ENCODE results near the gene TNNT3.

TNNT3 gene

DNA sequence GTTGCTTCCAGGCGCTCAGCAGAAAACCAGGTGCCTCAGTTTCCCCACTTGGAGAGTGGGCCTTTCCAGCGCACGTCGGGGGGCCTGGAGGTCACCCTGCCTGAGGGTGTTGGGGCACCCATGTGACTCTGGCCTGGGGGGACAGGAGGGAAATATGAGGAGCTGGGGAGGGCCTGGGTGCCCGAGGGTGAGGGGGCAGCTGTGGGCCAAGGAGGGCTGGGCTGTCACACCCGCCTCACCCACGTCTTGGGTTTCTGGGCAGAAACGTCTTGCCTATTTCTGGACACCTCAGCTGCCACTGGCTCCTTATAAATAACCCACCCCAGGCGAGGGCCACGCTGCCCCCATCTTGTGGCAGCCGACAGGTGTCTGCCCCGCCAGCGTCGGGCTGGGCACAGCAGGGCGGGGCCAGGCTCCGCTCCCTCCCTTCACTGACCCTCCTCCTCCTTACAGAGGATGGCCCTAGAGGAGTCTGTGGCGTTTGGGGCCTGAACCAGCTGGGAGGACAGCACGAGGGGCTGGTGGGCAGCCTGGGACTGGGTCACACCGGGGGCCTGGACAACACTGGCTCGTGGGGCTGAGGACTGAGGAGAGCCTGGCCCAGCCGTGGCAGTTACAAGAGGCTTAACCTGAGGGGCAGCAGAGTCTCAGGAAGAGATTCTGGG lies 1.5 kb downstream of the TNNT3 start:
- TF ChIP-seq, protein P1, sequence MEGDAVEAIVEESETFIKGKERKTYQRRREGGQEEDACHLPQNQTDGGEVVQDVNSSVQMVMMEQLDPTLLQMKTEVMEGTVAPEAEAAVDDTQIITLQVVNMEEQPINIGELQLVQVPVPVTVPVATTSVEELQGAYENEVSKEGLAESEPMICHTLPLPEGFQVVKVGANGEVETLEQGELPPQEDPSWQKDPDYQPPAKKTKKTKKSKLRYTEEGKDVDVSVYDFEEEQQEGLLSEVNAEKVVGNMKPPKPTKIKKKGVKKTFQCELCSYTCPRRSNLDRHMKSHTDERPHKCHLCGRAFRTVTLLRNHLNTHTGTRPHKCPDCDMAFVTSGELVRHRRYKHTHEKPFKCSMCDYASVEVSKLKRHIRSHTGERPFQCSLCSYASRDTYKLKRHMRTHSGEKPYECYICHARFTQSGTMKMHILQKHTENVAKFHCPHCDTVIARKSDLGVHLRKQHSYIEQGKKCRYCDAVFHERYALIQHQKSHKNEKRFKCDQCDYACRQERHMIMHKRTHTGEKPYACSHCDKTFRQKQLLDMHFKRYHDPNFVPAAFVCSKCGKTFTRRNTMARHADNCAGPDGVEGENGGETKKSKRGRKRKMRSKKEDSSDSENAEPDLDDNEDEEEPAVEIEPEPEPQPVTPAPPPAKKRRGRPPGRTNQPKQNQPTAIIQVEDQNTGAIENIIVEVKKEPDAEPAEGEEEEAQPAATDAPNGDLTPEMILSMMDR (IDR thresholded peaks at IDR 0.05; ENCODE audit: insufficient read depth, low read length, poor library complexity, severe bottlenecking) = no peak
- no peak for TF ChIP-seq EZH2phosphoT487 (conservative IDR thresholded peaks at IDR 0.05; ENCODE audit: low read length)
- Histone ChIP-seq H3K4me3 (ENCODE audit: insufficient read depth, low read length, poor library complexity, severe bottlenecking) (no peak overlapping the region), H3K27ac (ENCODE audit: low read depth, low read length) (no peak overlapping the region), H2AFZ (ENCODE audit: low read depth, low read length, severe bottlenecking) (no peak overlapping the region), H3K4me2 (ENCODE audit: low read depth, low read length, poor library complexity, severe bottlenecking) (no peak overlapping the region), H3F3A (ENCODE audit: insufficient read depth) (no peaks in the 10 kb centered on the region), H3K9me2 (replicated peaks; ENCODE audit: insufficient read depth, low read length) (no peaks in the 10 kb centered on the region), H3K36me3 (ENCODE audit: low read length) (no peaks in the 10 kb centered on the region), H3K9ac (ENCODE audit: low read length) (no peak overlapping the region), H3K79me2 (ENCODE audit: insufficient read depth, low read length) (no peaks in the 10 kb centered on the region), H3K27me3 (ENCODE audit: low read length) (no peaks in the 10 kb centered on the region), H3K9me3 (ENCODE audit: insufficient read depth, low read length) (no peaks in the 10 kb centered on the region), H4K20me1 (ENCODE audit: low read depth, low read length) (no peaks in the 10 kb centered on the region)

DNA sequence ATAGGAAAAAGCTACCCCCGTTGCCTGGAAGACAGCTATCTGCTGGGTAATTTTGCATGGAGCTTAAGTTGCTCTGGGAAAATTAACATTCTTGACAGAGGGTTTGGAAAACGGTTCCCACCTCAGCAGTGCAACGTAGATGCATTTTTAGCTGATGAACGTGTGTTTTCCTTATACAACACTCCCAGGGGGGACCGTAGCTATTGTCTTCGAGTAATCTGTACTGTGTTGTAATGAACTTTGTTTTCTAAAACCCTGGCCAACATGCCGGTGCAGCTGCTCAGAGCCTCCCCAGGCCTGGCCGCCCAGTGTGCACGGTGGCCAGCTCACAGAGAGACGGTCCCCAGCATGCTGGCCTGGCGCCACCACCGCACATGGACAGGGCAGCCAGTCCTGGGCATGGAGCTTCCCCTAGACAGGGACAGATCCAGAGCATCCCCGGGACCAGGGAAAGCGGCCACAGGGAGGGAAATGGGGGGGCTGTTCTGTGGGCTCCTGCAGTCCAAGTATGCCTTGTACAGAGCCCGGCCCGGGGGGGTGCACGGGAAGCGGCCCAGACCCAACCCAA lies 2.2 kb downstream of the TNNT3 start:
- no peak overlapping the region for H3K4me3 ChIP-seq (ENCODE audit: insufficient read depth, low read length, poor library complexity, severe bottlenecking)
- H3K4me2 ChIP-seq (ENCODE audit: low read depth, low read length, poor library complexity, severe bottlenecking) = no peak overlapping the region
- H3K79me2 ChIP-seq (ENCODE audit: insufficient read depth, low read length) = no peaks in the 10 kb centered on the region

DNA sequence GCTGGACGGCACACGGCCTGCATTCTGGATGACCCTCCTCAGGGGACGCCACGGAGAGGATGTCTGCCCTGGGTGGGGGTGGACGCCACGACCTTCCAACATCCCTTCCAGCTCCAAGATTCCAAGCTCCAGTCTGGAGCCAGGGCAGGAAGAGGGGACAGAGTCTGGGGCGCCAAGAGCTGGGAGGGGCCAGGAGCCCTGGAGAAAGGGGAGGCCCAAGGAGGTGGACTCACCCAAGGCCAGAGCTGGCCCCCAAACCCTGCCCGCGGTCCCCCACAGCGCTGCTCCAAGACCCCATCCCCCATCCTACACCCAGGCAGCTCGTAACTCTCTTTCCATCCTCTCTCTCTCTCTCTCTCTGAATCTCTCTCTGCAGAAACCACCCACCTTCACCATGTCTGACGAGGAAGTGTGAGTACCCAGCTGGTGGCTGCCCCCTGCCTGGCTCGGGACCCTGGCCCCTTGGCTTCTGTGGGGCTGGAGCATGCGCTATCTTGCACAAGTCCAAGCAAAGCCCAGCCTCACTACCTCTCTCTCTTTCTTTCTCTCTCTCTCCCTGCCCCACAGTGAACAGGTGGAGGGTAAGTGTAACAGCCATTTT lies 3.1 kb downstream of the TNNT3 start:
- no peak overlapping the region for H3K9ac ChIP-seq (ENCODE audit: low read length)
- no peak overlapping the region for H3K27ac ChIP-seq (ENCODE audit: low read depth, low read length)
- no peaks in the 10 kb centered on the region for H3K27me3 ChIP-seq (ENCODE audit: low read length)
- no peaks in the 10 kb centered on the region for H3F3A ChIP-seq (ENCODE audit: insufficient read depth)
- H3K36me3 ChIP-seq (ENCODE audit: low read length) = no peaks in the 10 kb centered on the region
- H3K4me3 ChIP-seq (ENCODE audit: insufficient read depth, low read length, poor library complexity, severe bottlenecking) = no peak overlapping the region
- no peak overlapping the region for H3K4me2 ChIP-seq (ENCODE audit: low read depth, low read length, poor library complexity, severe bottlenecking)
- H3K9me3 ChIP-seq (ENCODE audit: insufficient read depth, low read length) = no peaks in the 10 kb centered on the region
- H4K20me1 ChIP-seq (ENCODE audit: low read depth, low read length) = no peaks in the 10 kb centered on the region
- TF ChIP-seq EZH2phosphoT487 (conservative IDR thresholded peaks at IDR 0.05; ENCODE audit: low read length) = no peak
- TF ChIP-seq, protein P1 (IDR thresholded peaks at IDR 0.05; ENCODE audit: insufficient read depth, low read length, poor library complexity, severe bottlenecking) = no peak
- no peaks in the 10 kb centered on the region for H3K79me2 ChIP-seq (ENCODE audit: insufficient read depth, low read length)
- H3K9me2 ChIP-seq (replicated peaks; ENCODE audit: insufficient read depth, low read length) = no peaks in the 10 kb centered on the region
- H2AFZ ChIP-seq (ENCODE audit: low read depth, low read length, severe bottlenecking) = no peak overlapping the region

More for the DNA sequence above, 2.2 kb downstream of the TNNT3 start:
- Histone ChIP-seq H3K9me2 (replicated peaks; ENCODE audit: insufficient read depth, low read length) (no peaks in the 10 kb centered on the region), H3K27ac (ENCODE audit: low read depth, low read length) (no peak overlapping the region), H3K36me3 (ENCODE audit: low read length) (no peaks in the 10 kb centered on the region), H3K9me3 (ENCODE audit: insufficient read depth, low read length) (no peaks in the 10 kb centered on the region), H4K20me1 (ENCODE audit: low read depth, low read length) (no peaks in the 10 kb centered on the region), H2AFZ (ENCODE audit: low read depth, low read length, severe bottlenecking) (no peak overlapping the region), H3F3A (ENCODE audit: insufficient read depth) (no peaks in the 10 kb centered on the region), H3K9ac (ENCODE audit: low read length) (no peak overlapping the region), H3K27me3 (ENCODE audit: low read length) (no peaks in the 10 kb centered on the region)
- no peak for TF ChIP-seq EZH2phosphoT487 (conservative IDR thresholded peaks at IDR 0.05; ENCODE audit: low read length)
- TF ChIP-seq, protein P1 (IDR thresholded peaks at IDR 0.05; ENCODE audit: insufficient read depth, low read length, poor library complexity, severe bottlenecking) = no peak

Data from SU-DHL-6 (cell line).